Kidney (tissue), 14 donors: Measurements from ENCODE around the gene RHBDL2. TPM values are rescaled to one million over a fixed set of nuclear protein-coding genes. Genes with fewer than 3 reads are reported as not detected.

Experiments used
- DNase-seq, 5 donors: peaks; one replicate each; pipeline ENCODE4 v3.0.0-alpha.2; 2013 to 2020
- FAIRE-seq: peaks from 2 replicates; lab custom pipeline; 2012; peaks lifted over from hg19 to GRCh38; lab: Jason Lieb, UNC
- H3K27ac ChIP-seq, 2 donors: one replicate each; pipeline ENCODE4 v1.7.0; 2013; ENCODE audit warnings: low read depth in 2 of 2, low read length in 2 of 2, inconsistent platforms in 1 of 2
- H3K27me3 ChIP-seq: one replicate; pipeline ENCODE4 v1.7.1; 2013; ENCODE audit warnings: low read length, inconsistent platforms; ENCODE audit not compliant: control insufficient read depth, insufficient read depth
- H3K36me3 ChIP-seq, 3 donors: one replicate each; pipeline versions ENCODE4 v1.7.0 to v1.7.1; 2013; ENCODE audit warnings: low read length in 3 of 3, control low read depth in 1 of 3, inconsistent platforms in 1 of 3; ENCODE audit not compliant: insufficient read depth in 3 of 3, control insufficient read depth in 2 of 3
- H3K4me1 ChIP-seq, 3 donors: one replicate each; pipeline versions ENCODE4 v1.7.0 to v1.7.1; 2013; ENCODE audit warnings: low read length in 3 of 3, inconsistent platforms in 1 of 3, low read depth in 1 of 3; ENCODE audit not compliant: control insufficient read depth in 2 of 3, insufficient read depth in 2 of 3
- H3K4me3 ChIP-seq, 3 donors: one replicate each; pipeline versions ENCODE4 v1.7.0 to v1.8.1; 2013; ENCODE audit warnings: low read length in 3 of 3, control low read depth in 1 of 3, inconsistent platforms in 1 of 3
- H3K9ac ChIP-seq, 3 donors: one replicate each; pipeline versions ENCODE4 v1.7.0 to v1.7.1; 2013; ENCODE audit warnings: low read length in 3 of 3, control low read depth in 1 of 3, inconsistent platforms in 1 of 3
- H3K9me3 ChIP-seq, 3 donors: one replicate each; pipeline versions ENCODE4 v1.7.0 to v1.7.1; 2013; ENCODE audit warnings: low read length in 3 of 3, control low read depth in 1 of 3, inconsistent platforms in 1 of 3; ENCODE audit not compliant: control insufficient read depth in 2 of 3, insufficient read depth in 1 of 3
- intact Hi-C: fragments of 100-400 bp; cut with DNase I; formaldehyde crosslinking; loops from one replicate; pipeline ENCODE4 v1.11.1; 2022
- polyA plus RNA-seq: library from polyadenylated mRNA; stranded (reverse); fragments of 350-450 nt; fragmentation: Illumina TruSeq; extraction: RNeasy Lipid Tissue Mini Kit (QIAGEN cat#74804); gene quantifications from one replicate; pipeline ENCODE4 v1.2.3, GENCODE V29; 2014; ENCODE audit warnings: low read depth, low replicate concordance; ENCODE audit not compliant: insufficient read depth
- total RNA-seq: library from RNA; stranded (reverse); fragmentation: NEBNext Ultra II Directional; extraction: Animal tissue kit (Norgen Biotek cat#: 25700); gene quantifications from one replicate; pipeline ENCODE4 v1.2.1, GENCODE V29; 2021
- TF ChIP-seq, protein P1 (sequence below): IDR thresholded peaks from 3 replicates; pipeline ENCODE4 v1.5.1; 2012; ENCODE audit warnings: mild to moderate bottlenecking, moderate library complexity, borderline replicate concordance; ENCODE audit not compliant: insufficient read depth; ENCODE audit errors: extremely low read depth
- donor health status: control.
- donor health status: control.
- donor health status: control.
- donor health status: control.
- donor health status: control.
- donor health status: DM: yes; HTN: yes; CAD: no.
- donor health status: Normal renal cell carcinoma (clear cell type).

RHBDL2 gene
- total and polyA plus RNA-seq, 2 donors from 2014 or later = 0.34 to 2.1 TPM

DNA sequence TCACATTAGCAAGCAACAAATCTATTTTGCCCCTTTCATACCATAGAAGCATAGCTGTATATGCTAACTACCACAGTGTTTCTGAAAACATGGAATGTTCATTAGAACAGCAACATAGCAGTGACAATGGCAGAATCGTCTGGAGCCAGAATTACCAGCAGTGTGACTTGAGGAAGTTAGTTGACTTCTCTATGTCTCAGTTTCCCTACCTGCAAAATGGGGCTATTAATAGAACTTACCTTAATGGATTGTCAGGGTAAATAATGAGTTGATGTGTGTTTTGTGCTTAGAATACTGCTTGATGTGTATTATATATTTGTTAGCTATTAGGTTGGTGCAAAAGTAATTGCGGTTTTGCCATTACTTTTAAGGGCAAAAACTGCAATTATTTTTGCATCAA, 45.5 kb downstream of the RHBDL2 start:
- intact Hi-C loops = no loop called here
- Histone ChIP-seq H3K4me1 (no peaks in the 10 kb centered on the region), H3K9me3 (no peaks in the 10 kb centered on the region), H3K27ac (no peak overlapping the region), H3K36me3 (no peaks in the 10 kb centered on the region), H3K27me3 (no peaks in the 10 kb centered on the region), H3K9ac (no peak overlapping the region), H3K4me3 (no peak overlapping the region)
- TF ChIP-seq, protein P1, sequence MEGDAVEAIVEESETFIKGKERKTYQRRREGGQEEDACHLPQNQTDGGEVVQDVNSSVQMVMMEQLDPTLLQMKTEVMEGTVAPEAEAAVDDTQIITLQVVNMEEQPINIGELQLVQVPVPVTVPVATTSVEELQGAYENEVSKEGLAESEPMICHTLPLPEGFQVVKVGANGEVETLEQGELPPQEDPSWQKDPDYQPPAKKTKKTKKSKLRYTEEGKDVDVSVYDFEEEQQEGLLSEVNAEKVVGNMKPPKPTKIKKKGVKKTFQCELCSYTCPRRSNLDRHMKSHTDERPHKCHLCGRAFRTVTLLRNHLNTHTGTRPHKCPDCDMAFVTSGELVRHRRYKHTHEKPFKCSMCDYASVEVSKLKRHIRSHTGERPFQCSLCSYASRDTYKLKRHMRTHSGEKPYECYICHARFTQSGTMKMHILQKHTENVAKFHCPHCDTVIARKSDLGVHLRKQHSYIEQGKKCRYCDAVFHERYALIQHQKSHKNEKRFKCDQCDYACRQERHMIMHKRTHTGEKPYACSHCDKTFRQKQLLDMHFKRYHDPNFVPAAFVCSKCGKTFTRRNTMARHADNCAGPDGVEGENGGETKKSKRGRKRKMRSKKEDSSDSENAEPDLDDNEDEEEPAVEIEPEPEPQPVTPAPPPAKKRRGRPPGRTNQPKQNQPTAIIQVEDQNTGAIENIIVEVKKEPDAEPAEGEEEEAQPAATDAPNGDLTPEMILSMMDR = no peak
- DNase-seq (no peak), FAIRE-seq (no peak)

DNA sequence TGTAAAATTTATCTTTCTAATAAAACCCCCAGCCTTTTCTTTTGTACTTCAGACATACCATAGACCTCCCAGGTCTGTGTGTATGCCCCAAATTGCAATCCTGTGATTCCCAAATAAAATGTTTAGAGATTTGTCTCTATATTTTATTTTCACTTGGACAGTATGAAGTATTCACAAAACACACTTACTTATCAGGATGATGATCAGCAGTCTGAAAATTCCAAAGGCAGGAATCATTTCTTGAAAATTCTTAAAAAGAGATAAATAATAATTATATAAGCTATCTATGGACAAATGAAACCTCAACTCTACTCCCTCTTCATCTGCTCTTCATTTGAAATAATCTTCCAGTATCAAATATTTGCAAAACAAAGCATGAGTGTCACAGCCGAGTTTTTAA, 48.7 kb downstream of the RHBDL2 start:
- TF ChIP-seq, protein P1 = no peak
- no peak for DNase-seq
- Histone ChIP-seq H3K27me3 (no peaks in the 10 kb centered on the region), H3K9me3 (no peaks in the 10 kb centered on the region), H3K4me1 (no peaks in the 10 kb centered on the region), H3K4me3 (no peak overlapping the region), H3K9ac (no peak overlapping the region), H3K27ac (no peak overlapping the region), H3K36me3 (no peaks in the 10 kb centered on the region)
- intact Hi-C loops = no loop called here
- no peak for FAIRE-seq

DNA sequence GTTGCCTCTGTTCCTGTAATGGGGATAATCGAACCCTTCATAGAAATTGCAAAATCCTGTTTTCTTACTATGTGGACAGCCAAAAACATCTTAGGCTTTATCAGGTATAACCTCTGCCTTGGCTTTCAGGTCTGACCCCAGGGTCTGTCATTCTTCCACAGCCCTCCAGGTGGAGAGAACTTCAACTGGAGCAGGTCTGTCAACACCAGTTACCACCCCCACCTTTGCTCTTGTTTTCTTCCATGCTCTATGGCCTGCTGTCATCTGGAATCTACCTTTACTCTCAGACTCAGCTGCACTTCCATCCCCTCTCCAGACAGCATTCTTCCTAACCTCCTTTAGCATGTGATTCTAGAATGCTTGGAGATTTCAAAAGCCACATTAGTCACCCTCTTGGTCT, 49.9 kb downstream of the RHBDL2 start:
- Histone ChIP-seq H3K9ac (no peak overlapping the region), H3K36me3 (no peaks in the 10 kb centered on the region), H3K27ac (no peak overlapping the region), H3K4me3 (no peak overlapping the region), H3K4me1 (no peaks in the 10 kb centered on the region), H3K9me3 (no peaks in the 10 kb centered on the region), H3K27me3 (no peaks in the 10 kb centered on the region)
- intact Hi-C loops = no loop called here
- TF ChIP-seq, protein P1 = no peak
- DNase-seq = peak in 1 of 5 donors; percentile 1
- FAIRE-seq = no peak

DNA sequence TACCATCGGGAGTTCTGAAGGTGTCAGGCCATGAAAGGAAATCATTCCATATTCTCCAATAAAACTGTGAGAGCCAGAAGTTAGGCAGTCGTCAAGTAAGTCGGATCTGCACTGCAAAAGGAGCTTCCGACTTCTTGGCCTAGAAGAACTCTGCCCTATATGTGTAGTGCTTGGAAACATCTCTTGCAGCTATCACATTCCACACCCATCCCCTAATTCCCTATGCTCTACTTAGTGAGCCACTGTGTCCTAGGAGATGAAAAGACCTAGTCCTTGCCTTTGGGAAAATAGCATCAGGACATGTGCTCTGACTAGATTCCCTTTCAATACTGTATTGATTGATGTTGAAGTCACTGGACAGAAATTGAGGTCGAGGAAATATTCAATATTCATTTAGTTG, 52.0 kb downstream of the RHBDL2 start:
- H3K4me1 ChIP-seq = no peaks in the 10 kb centered on the region
- TF ChIP-seq, protein P1 = no peak
- intact Hi-C loops = no loop called here
- no peak overlapping the region for H3K9ac ChIP-seq
- no peaks in the 10 kb centered on the region for H3K36me3 ChIP-seq
- FAIRE-seq (no peak), DNase-seq (no peak)
- no peaks in the 10 kb centered on the region for H3K9me3 ChIP-seq
- no peak overlapping the region for H3K4me3 ChIP-seq
- H3K27me3 ChIP-seq = no peaks in the 10 kb centered on the region
- no peak overlapping the region for H3K27ac ChIP-seq
